Hepatocyte (in vitro differentiated cells): ENCODE data around the gene CABP1. TPM values are rescaled to one million over a fixed set of nuclear protein-coding genes. Genes with fewer than 3 reads are reported as not detected.

Source experiments
- DNase-seq: peaks from one replicate; pipeline ENCODE4 v3.0.0-alpha.2; 2016; ENCODE audit warnings: low spot score
- H2AFZ ChIP-seq: fragments of 200-600 bp; sonication (generic); 2 replicates; pipeline ENCODE4 v1.6.0; 2016; ENCODE audit warnings: antibody characterized with exemption, mild to moderate bottlenecking
- H3K27ac ChIP-seq: fragments of 200-600 bp; sonication (generic); 2 replicates; pipeline ENCODE4 v1.5.1; 2016; ENCODE audit warnings: mild to moderate bottlenecking
- H3K27me3 ChIP-seq: fragments of 200-600 bp; sonication (generic); 2 replicates; pipeline ENCODE4 v1.6.1; 2016
- H3K36me3 ChIP-seq: fragments of 200-600 bp; sonication (generic); replicated peaks from 2 replicates; pipeline ENCODE4 v1.5.1; 2016; ENCODE audit warnings: low read depth; ENCODE audit not compliant: insufficient read depth
- H3K4me1 ChIP-seq: fragments of 200-600 bp; sonication (generic); 2 replicates; pipeline ENCODE4 v1.5.1; 2016; ENCODE audit warnings: mild to moderate bottlenecking, moderate library complexity; ENCODE audit not compliant: insufficient read depth
- H3K4me2 ChIP-seq: fragments of 200-600 bp; sonication (generic); 2 replicates; pipeline ENCODE4 v1.6.0; 2016
- H3K4me3 ChIP-seq: fragments of 200-600 bp; sonication (generic); 2 replicates; pipeline ENCODE4 v1.5.1; 2016; ENCODE audit warnings: mild to moderate bottlenecking
- H3K79me2 ChIP-seq: fragments of 200-600 bp; sonication (generic); 2 replicates; pipeline ENCODE4 v1.6.0; 2017; ENCODE audit warnings: mild to moderate bottlenecking
- H3K9me2 ChIP-seq: fragments of 200-600 bp; sonication (generic); replicated peaks from 2 replicates; pipeline ENCODE4 v1.6.0; 2017; ENCODE audit warnings: mild to moderate bottlenecking; ENCODE audit not compliant: insufficient read depth
- H3K9me3 ChIP-seq: fragments of 200-600 bp; sonication (generic); 2 replicates; pipeline ENCODE4 v1.5.1; 2016; ENCODE audit warnings: low read depth, mild to moderate bottlenecking
- H4K20me1 ChIP-seq: fragments of 200-600 bp; sonication (generic); 2 replicates; pipeline ENCODE4 v1.6.0; 2016; ENCODE audit warnings: mild to moderate bottlenecking; ENCODE audit not compliant: insufficient read depth, poor library complexity, severe bottlenecking
- EZH2 ChIP-seq: fragments of 200-600 bp; sonication (generic); IDR thresholded peaks from 2 replicates; pipeline ENCODE4 v1.6.1; 2016; ENCODE audit warnings: antibody characterized with exemption, mild to moderate bottlenecking, borderline replicate concordance
- EZH2phosphoT487 ChIP-seq: fragments of 200-600 bp; sonication (generic); IDR thresholded peaks from one replicate; pipeline ENCODE4 v1.6.1; 2018; ENCODE audit warnings: antibody characterized with exemption, mild to moderate bottlenecking, low read depth, moderate library complexity; ENCODE audit not compliant: unreplicated experiment, severe bottlenecking
- WGBS: methylation state at CpG from one replicate; pipeline ENCODE4 v1.1.6; 2016; ENCODE audit warnings: low lambda C conversion rate; ENCODE audit errors: missing lambda C conversion rate; 5-methylcytosine and 5-hydroxymethylcytosine counted together
- polyA plus RNA-seq: library from polyadenylated mRNA; unstranded; fragments of >200 nt; fragmentation: Nextera tagmentation; extraction: Ambion mirVana; gene quantifications from 2 replicates; pipeline ENCODE4 v1.2.1, GENCODE V29; 2016
- total RNA-seq: library from RNA; depleted of rRNA; stranded (reverse); fragments of >200 nt; gene quantifications from 2 replicates; pipeline ENCODE4 v1.2.3, GENCODE V29; 2014
- TF ChIP-seq, protein P1 (sequence below): fragments of 200-600 bp; sonication (generic); IDR thresholded peaks from 2 replicates; pipeline ENCODE4 v1.5.1; 2016; ENCODE audit warnings: antibody characterized with exemption, mild to moderate bottlenecking; ENCODE audit not compliant: poor library complexity

The CABP1 gene
- total and polyA plus RNA-seq, 2 experiments from 2014 or later, result 0.74 to 1.5 TPM

DNA sequence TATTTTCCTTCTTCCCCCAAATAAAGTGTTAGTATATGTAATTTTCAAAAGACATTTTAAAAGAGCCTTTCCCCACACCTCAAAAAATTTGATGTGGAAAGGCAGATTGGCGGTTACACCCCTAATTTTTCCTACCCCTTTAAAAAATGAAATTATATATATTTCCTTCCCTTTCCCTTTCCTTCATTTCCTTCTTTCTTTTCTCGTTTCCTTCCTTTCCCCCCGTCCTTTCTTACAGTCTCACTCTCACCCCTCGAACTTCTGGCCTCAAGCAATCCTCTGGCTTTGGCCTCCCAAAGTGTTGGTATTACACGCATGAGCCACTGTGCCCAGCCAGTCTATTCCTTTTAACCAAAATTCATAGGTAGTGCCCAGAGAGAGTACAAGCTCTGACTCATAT, 65.6 kb downstream of the CABP1 start:
- Histone ChIP-seq H3K4me1 (peaks cover 7% of the 10 kb centered on the region), H4K20me1 (no peaks in the 10 kb centered on the region), H3K4me2 (no peak overlapping the region), H2AFZ (no peak overlapping the region), H3K79me2 (peaks cover 12% of the 10 kb centered on the region), H3K36me3 (no peaks in the 10 kb centered on the region), H3K27me3 (no peaks in the 10 kb centered on the region), H3K9me3 (no peaks in the 10 kb centered on the region), H3K9me2 (no peaks in the 10 kb centered on the region), H3K4me3 (no peak overlapping the region), H3K27ac (no peak overlapping the region)
- 97% methylated on average over 5 of the region's 5 CpGs for WGBS
- DNase-seq, result no peak
- TF ChIP-seq, protein P1, sequence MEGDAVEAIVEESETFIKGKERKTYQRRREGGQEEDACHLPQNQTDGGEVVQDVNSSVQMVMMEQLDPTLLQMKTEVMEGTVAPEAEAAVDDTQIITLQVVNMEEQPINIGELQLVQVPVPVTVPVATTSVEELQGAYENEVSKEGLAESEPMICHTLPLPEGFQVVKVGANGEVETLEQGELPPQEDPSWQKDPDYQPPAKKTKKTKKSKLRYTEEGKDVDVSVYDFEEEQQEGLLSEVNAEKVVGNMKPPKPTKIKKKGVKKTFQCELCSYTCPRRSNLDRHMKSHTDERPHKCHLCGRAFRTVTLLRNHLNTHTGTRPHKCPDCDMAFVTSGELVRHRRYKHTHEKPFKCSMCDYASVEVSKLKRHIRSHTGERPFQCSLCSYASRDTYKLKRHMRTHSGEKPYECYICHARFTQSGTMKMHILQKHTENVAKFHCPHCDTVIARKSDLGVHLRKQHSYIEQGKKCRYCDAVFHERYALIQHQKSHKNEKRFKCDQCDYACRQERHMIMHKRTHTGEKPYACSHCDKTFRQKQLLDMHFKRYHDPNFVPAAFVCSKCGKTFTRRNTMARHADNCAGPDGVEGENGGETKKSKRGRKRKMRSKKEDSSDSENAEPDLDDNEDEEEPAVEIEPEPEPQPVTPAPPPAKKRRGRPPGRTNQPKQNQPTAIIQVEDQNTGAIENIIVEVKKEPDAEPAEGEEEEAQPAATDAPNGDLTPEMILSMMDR, result no peak
- TF ChIP-seq EZH2 (no peak), EZH2phosphoT487 (no peak)

DNA sequence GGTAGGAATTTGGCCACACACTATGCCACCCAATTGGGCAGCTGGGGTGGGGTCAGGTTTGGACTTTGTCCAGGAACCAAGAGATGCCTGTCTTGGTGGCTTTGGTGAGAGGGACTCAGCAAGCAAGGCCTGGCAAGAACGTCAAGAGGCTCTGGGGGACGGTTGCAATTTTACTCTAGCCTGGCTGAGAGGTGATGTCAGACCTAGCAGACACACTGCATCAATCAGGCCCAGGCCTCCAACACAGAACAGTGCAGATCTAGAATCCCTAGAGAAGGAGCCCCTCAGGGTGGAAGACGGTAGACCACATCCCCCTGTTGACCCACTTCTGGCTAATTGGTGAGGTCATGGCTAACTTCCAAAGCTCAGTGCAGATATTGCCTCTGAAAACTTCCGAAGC, 68.2 kb downstream of the CABP1 start:
- TF ChIP-seq EZH2phosphoT487 (no peak), EZH2 (no peak)
- TF ChIP-seq, protein P1, result no peak
- Histone ChIP-seq H3K27ac (no peak overlapping the region), H3K4me2 (no peak overlapping the region), H3K4me1 (peaks cover 26% of the 10 kb centered on the region), H3K4me3 (no peak overlapping the region), H3K79me2 (peaks cover 37% of the 10 kb centered on the region), H2AFZ (no peak overlapping the region), H3K36me3 (no peaks in the 10 kb centered on the region), H3K27me3 (no peaks in the 10 kb centered on the region), H3K9me2 (no peaks in the 10 kb centered on the region), H4K20me1 (peaks cover 9% of the 10 kb centered on the region), H3K9me3 (no peaks in the 10 kb centered on the region)
- 55% methylated on average over 4 of the region's 4 CpGs for WGBS
- no peak for DNase-seq

DNA sequence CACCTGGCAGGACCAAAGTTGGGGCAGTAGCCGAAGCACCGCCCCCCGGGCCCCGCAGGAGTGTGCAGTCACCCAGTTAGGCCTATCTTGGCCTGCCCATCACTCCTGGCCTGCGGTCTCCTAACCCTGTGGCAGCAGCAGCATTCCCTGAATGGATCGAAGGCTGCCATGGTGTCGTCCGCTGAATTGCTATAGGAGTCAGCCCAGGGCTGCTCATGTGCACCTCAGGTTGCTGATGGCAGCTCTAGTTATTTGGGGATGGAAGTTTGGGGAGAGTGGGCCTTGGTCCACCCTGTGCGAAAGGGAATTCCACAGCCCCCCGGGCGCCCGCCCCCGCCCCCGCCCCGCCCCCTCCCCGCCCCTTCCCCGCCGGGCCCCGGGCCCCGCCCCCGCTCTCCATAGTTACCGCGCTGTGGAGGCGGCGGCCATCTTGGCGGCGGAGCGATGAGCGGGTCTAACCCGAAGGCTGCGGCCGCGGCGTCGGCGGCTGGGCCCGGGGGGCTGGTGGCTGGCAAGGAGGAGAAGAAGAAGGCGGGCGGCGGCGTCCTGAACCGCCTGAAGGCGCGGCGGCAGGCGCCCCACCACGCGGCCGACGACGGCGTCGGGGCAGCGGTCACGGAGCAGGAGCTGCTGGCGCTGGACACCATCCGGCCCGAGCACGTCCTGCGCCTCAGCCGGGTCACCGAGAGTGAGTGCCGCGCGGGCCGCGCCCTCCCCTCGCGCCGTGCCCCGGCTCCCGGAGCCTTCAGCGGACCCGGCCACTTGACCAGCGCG, 69.8 kb downstream of the CABP1 start, which contains the start of gene UNC119B:
Gene UNC119B (plus strand): TSS at position 428 of the 774 bp plus-strand sequence. CDS start 17 bp downstream, at position 445.
- Histone ChIP-seq H2AFZ (peak within 1 kb of the TSS; percentile 95), H3K79me2 (peaks cover 49% of the 10 kb centered on the region), H3K27ac (peak within 1 kb of the TSS; percentile 94), H3K4me3 (peak within 1 kb of the TSS; percentile 100), H3K4me1 (peaks cover 27% of the 10 kb centered on the region), H3K27me3 (no peaks in the 10 kb centered on the region), H4K20me1 (peaks cover 17% of the 10 kb centered on the region), H3K9me2 (no peaks in the 10 kb centered on the region), H3K4me2 (peak within 1 kb of the TSS; percentile 94), H3K9me3 (no peaks in the 10 kb centered on the region), H3K36me3 (no peaks in the 10 kb centered on the region)
- TF ChIP-seq, protein P1, result no peak
- TF ChIP-seq EZH2 (no peak), EZH2phosphoT487 (no peak)
- WGBS, result under 1% methylated on average over 50 of the region's 76 CpGs
- DNase-seq, result peak; percentile 86
